ELR (cell line): Measurements from ENCODE around the gene ELL.

Experiments used
- DNase-seq: peaks from one replicate; pipeline ENCODE4 v3.0.0-alpha.2; 2015; ENCODE audit warnings: low read depth

The ELL gene

DNA sequence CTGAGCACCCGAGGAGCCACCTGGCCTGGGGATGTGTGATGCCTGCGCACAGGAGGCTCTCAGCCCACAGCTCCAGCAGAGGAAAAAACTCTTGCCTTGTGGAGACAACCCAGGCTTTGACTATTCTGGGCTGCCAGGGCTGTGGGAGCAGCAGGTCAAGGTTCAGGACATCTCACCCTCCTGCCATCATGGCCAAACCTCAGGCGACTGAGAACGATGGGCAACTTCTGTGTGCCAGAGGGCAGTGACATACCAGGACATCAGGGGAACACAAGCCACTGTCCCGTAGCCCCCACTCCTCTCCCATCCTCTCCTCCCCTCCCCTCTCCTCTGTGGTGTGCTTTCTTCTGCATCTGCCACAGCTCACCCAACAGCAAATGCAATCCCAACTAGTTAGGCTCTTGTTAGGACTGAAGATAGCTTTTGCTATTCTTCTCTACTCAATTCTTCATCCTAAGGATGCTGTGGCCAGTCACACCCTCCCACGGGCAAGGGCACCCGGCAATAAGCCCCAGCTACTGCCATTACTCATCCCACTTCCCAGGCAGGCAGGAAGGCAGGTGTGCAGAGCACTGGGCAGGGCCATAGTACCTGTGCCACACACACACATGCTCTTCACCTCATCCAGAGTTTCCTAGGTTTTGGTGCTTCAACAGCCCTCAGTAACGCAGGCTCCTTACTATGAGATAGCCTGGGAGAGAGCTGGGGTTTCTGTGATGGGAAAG lies 16.8 kb downstream of the ELL start:
- peak; percentile 17 for DNase-seq

DNA sequence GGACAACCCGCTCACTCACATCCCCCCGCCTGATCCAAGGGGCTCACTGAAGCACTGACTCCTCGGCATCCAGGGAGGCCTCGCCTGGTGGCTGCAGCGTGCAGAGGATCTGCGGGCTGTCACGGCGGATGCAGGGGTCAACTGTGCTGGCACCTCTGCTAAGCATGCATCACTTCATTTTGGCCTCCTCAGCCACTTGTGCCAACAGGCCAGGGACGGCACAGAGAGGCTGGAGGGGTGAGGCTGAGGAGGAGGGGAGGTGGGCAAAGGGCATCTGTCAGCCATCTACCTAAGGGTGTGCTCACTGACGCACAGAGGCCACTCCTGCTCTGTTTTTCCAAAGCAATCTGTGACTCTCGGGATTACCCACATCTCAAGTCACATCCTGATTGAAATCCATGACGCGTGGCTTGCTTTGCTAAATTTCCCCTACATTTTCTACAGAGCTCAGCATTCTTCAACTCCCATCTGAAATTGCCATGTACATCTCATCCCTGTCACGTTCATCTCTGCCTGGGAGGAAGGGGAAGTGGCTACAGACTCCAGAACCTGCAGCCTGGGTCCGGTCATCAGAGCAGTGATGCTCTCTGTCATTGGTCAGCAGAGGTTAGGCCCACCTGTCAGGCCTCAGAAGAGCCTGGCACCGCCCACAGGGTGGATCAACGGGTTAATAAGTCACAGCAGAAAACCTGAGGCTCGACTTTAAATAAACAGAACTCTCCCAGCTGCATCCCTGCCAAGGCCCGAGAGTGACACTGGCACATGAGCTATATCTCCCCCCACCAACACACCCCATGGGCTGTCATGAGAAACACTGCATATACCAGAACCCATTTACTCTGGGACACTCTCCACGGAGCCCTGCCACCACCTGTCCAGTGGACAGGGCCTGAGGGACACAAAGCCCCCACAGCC lies 17.6 kb downstream of the ELL start:
- no peak for DNase-seq

DNA sequence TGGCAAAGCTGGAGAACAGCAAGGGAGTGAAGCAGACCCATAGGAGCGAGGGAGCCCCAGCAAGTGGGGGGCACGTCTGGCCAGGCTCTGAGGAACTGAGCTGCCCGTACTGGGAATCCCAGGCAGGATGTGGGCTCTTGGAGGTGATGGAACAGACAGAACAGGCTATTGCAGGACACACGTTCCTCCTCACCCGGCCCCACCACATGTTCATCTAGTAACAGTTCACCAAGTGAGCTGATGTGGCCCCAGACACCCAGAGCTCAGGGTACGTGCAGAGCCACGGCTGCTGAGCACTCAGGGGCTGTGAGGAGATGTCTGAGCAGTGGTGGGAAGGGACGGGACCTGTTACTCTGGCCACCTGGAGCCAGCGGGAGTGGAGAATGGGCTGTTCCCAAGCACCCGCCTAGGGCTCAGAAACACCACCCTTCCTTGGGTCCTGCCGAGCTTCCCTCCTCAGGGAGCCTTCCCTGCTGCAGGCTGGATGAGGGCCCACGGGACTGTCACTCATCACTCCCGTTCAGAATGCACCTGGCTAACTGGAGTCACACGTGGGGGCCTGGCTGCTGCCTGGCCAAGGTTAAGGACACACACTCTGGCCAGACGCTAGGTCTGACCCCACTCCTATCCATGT lies 18.4 kb downstream of the ELL start:
- no peak for DNase-seq

DNA sequence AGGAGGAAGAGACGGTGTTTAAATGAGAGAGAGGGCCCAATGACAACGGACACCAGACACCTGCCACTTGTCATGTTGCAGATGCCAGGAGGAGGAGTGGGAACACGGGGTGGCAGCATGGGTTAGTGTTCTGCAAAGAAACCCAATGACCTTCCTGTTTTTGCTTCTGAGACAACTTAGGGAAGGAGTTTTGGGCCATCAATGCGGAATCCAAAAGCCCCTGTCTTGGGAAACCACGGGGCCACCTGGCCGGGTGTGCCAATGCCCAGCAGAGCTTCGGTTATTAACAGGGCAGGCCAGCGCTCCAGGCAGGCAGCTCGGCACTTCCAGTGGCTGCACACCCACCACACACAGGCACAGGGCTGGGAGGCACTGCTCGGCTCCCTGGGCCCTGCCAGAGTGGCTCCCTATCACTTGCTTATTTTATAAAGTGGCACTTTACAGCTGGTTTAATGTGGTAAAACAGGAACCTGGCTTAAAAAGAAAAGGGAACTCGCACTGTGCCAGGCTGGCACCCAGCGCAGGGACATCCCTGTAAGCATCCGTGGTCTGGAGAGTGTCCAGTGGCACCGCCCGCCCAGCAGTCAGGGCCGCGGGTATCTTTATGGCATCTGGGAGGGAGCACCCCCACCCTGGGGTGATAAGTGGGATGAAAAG lies 19.1 kb downstream of the ELL start:
- no peak for DNase-seq

DNA sequence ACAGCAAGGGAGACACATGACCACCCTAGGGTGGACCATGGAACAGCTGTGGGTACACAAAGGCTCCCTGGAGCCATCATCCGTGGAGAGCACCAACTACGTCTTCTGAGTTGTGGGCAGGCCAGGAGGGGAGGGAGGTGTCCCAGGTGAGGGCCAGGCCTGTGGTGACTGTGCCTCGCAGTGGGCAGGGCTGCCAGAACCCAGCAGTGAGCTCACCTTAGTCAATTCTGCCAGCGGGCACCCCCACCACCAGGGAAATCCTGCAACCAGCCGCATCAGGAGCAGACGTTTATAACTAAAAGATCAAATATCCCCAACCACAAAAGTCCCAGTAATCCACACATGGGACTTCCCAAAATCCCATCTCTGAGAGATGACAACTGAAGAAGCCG lies 19.6 kb downstream of the ELL start:
- DNase-seq: no peak

DNA sequence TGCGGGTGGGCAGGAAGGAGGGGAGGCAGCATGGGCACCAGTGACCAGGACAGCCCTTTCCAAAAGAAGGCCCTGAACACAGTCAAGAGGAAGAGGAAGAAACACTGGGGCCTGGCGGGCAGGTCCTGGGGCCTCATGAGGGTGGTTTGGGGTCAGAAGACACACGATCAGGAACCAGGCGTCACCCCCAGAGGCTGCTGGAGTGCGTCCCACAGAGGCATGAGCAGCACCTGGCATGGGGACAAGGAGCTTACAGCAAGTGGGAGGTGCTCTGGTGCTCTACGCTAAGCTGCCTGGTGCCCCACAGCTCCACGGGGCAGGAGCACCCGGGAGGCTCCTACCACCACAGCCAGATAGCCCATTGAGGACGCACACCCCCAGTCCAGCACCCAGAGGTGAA lies 20.0 kb downstream of the ELL start:
- no peak for DNase-seq

DNA sequence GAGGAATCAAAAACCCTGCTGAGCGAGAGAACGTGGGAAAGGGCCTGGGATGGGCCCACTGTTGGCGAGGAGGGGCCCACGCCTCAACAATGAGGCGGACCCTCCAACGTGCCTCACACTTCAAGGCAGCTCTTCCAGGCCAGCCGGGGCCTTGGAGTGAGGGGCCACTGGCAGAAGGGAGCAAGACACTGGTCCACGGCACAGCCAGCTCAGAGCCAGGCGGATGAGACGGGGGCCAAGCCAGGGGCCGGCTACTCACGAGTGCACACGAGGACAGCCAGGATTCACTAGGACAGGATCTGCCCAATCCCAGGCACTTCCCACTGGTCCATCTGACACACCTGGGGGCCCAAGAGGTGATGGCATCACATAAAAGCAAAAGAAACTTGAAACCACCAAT lies 20.5 kb downstream of the ELL start:
- no peak for DNase-seq

DNA sequence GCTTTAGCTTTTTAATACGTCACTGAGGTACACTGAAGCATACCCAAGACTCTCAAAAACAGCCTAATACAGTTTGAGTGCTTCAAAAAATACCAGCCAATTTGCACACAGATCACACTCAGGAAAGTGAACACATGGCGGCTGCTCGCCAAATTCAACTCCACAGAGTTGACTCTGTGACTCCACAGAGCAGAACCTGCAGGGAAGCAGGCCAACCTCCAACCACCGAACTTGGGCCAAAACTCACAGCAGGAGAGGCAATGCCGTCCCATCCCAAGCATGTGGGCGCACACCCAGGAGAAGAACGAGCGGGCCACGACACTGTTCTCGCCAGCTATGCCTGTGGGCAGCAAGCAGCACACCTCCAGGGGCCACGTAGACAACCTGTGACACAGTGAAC lies 21.1 kb downstream of the ELL start:
- no peak for DNase-seq

DNA sequence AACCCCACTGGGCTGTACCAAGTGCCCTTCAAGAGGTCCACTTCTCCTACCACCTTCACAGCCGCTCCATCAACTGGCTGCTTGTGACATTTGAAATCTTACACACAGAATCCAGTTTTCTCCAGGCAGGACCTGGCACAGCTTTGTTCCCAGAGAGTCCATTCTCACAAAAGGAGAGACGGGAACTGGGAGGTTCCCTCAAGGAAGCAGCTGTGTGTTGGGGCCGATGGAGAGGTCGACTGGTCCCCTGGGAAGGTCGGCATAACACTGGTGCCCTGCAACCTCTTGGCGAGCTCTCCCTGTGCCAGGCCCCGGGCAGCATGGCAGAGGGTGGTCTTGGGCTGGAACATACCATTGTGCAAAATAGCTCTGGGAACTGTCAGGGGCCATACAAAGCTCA lies 21.5 kb downstream of the ELL start:
- DNase-seq: no peak

DNA sequence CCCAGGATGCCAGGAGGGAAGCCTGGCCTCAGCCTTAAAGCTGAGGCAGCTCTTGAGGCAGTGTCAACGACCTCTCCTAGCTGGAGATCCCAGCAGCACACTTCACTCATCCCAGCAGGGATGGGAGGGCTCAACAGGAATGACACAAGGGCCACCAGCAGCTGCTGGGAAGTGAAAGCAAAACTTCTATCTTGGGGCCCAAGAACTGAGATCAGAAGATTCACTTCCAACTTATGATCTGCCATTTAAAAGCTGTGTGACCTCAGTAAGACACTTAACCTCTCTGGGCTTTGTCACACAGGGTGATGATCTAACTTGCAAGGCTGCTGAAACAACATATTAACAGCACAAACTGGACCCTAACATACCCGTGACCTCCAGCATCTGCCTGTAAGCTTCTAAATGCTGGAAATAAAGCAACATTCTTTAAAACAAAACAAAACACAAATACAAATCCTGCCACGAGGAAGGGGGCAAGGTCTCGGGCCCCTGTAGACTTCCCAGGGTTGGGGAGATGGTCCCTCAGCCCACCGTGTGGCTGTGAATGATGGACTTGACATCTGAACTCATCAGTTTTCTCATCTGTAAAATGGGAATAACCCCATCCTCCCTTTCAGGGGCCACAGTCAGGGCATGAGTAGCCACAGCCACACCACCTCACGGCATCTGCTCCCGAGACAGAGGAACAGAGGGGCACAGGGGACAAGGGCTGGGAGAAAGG lies 22.7 kb downstream of the ELL start:
- no peak for DNase-seq

DNA sequence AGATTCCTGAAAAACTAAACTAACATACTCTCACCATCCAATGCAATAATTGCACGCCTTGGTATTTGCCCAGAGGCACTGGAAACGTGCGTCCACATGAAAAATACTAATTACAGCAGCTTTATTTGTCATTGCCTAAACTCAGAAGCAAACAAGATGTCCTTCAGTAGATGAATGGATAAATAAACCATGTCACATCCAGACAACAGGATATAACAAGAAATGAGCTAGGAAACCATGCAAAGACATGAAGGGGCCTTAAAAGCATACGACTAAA lies 25.0 kb downstream of the ELL start:
- DNase-seq: no peak

DNA sequence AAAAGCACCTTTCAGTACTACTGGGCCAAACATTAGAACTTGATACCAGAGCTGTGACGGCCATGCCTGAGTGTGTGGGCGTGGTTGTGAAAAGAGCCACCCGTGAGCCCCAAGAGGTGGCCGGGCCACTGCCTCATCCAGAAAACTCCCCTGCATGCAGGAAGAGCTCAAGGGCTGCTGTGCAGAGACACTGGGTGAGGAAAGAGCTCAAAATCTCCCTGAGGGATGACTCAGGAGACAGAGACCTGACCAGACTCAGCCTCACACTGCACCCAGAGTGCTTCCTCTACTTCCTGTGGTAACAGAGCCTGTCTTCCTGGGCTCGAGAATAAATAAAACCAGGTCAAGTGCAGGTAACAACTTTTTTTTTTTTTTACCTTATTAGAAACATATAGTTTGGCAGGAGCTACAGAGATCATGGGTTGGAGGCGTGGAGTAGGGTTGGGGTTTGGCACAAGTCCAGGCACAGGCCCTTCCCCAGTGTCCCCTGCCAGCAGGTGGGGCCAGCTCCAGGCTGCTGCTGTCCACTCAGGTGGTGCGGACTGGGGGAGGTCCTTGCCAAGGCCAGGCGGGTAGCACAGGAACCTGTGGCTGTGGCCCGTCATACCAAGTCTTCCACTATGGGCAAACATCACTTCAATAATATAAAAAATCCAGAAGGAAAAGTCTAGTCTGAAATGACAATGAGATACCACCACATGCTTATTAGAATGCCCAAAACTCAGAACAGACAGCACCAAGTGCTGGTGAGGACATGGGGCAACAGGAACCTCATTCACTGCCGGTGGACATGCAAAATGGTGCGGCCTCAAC lies 25.5 kb downstream of the ELL start:
- DNase-seq: peak; percentile 88

DNA sequence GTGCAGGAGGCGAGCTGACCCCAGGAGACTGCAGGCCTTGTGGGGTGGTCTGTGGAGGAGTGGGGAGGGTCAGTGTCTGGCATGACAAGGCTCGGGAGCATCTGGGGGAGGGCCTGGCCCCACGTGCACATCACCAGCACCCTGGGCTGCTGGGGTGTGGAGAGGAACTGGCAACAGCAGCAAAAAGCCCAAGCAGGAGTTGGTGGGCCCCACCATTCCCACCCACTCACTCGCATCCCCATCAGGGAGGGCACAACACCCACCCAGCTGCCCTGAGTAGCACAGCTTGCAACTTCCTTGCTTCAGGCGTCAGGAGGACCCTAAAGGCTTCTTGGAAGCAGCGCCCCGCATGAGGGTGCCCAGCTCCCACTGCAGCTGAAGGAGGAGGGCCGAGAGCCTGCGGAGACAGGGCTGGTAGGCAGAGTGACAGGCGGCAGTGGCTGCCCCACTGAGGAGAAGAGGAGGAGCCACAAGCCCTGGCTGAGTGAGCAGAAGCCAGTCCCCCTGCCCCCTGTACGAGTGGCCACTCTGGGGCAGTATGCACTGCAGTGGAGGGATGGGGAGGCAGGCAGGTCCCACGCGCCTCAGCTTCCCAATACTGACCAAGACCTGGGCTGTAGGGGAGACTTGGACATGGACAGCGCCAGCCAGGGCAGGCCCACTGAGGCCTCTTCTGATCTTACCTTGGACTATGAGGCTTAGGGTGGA lies 26.5 kb downstream of the ELL start:
- DNase-seq: no peak

DNA sequence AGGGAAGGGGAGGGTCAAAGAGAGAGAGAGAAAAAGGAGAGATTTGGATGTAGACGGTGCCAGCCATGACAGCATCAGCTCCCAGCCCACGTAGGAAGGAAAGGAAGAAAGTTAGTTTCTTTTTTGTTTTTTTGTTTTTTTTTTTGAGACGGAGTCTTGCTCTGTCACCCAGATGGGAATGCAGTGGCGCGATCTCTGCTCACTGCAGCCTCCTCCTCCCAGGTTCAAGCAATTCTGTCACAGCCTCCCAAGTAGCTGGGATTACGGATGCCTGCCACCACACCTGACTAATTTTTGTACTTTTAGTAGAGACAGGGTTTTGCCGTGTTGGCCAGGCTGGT lies 27.6 kb downstream of the ELL start:
- DNase-seq: no peak

DNA sequence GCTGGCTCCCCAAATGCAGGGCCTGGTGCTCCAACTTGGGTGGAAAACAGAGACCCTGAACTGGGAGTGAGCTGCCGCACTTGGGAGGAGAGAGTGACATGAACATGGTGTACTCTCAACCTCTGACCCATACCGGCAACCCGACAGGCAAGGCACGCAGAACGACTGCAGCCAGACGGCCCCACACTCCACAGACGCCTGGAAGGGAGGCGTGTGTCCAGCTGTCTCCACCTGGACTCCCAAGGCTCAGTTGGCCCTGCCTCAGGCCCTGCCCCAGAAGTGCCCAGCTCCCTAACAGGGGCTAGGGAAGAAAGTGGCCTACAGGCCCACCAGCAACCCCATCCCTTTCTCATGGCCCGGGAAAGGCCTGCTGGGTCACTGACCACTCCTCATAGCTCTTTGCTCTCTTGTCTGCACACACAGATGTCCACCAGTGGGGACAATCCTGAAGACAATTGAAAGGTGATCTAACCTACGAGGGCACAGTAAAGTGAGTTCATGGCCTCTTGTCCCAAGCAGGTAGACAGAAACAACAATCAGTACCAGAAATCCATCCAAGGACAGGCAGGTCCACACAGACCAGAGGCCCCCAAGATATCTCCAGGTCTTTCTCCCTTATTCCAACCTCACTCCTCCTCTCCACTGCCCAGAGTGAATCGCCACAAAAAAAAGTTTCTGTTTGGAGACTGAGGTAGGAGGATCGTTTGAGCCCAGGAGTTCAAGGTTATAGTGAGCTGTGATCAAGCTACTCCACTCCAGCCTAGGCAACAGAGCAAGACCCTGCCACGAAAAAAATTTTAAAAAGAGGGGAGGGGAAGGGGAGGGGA lies 28.2 kb downstream of the ELL start:
- no peak for DNase-seq

DNA sequence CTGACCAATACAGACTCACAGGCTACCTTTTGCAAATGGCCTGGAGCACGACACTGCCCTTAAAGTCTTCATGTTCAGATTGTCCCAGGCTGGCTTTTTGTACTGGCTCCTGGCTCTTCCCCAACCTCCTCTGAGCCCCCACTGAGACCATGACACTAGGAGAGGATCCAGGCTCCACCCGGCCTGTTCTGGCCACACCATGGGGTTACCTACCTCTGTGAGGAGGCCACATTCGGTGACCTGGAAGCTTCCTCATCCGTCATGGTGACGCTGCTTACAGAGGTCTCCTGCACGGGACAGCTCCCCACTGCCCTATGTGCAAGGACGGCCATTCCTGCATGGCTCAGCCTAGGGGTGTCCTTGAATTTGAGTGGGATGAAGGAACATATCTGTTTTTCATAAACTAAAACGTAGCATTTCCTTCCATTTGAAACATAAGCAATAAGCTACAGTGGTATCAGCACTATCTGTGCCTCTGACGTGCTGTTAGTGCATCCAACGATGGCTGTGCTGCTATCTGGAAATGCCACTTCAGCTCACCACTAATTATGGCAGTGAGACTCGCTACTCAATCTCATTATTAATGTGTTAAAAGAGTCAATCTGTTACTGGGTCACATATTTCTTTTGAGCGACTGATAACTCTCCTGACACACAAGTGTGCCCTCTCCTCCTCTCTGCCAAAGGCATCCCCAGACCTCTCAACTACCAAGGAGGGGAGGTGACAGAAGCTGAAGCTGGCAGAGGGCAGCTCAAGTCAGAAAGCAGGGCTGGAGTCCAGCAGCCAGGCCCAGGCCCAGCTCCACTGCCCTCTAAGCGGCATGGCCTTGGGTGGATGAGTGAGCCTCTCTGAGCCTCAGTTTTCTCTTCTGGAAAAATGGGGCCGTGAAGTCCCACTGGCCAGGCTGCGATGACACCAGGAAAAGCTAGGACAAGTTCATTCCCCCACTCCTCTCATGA lies 29.6 kb downstream of the ELL start:
- no peak for DNase-seq

DNA sequence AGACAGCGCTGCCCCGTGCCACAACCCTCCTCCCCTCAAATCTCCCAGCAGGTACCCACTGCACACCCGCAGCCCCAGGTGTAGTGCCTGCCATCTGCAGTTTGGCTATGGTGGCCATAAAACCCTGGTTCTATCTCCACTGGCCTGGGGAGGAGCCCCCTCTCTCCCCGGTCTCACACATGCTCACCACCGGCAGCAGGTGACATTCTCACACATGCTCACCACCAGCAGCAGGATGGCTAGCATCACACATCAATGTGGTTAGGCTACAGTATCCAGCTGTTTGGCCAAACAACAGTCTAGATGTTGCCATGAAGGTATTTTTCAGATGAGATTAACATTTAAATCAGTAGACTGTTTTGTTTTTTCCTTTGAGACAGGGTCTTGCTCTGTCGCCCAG lies 31.1 kb downstream of the ELL start:
- DNase-seq: no peak

DNA sequence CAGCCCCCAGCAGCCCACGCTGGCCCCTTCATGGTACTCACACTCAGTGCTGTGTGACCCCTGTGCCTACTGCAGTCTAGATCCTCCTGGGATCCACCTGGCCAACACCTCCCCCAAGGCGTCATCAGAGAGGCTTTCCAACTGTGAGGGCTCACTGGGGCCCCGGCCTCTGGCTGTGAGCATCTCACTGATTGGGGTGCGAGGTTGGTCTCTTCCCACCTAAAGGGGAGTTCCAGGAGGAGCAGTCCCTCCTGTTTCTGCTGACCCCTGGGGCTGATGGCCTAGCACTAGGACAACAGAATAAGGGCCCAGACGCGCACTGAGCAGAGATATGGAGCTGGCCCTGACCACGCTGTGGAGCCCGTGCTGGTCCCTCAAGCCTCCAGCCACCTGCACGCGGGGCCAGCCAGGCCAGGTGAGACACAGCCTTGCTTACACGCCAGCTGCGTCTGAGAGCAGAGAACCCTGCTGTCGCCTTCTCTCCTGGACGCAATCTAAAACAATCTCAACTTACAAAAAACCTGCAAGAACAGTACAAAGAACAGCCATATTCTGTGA lies 32.2 kb downstream of the ELL start:
- DNase-seq: no peak
